ENCODE data around the gene ID4. TPM values are rescaled to one million over a fixed set of nuclear protein-coding genes. Genes with fewer than 3 reads are reported as not detected.

ID4 gene
- total and polyA plus RNA-seq, 12 donors, result 1.2 to 9.6 (median 3.1) TPM

GRCh38 chr6:19891451-19891850 is 54.3 kb downstream of the ID4 start:
- no peaks in the 10 kb centered on the region for H3K4me1 ChIP-seq
- 90 to 91% methylated on average over 5 of the region's 5 CpGs for WGBS, 2 donors
- peaks cover 0 to 7% (median 0%) of the 10 kb centered on the region in 11 donors for H3K9me3 ChIP-seq
- no peaks in the 10 kb centered on the region for H3K27me3 ChIP-seq
- no peak overlapping the region for H3K4me3 ChIP-seq
- no peaks in the 10 kb centered on the region for H3K36me3 ChIP-seq
- DNase-seq, result no peak
- ATAC-seq, result no peak
- intact Hi-C loops (cut with DNase I), result no loop called here
- no peak overlapping the region for H3K27ac ChIP-seq
- TF ChIP-seq CTCF (IDR thresholded peaks at IDR 0.05), result no peak
